ENCODE data around the gene ZNF770. TPM values are rescaled to one million over a fixed set of nuclear protein-coding genes. Genes with fewer than 3 reads are reported as not detected.

Gene ZNF770, protein sequence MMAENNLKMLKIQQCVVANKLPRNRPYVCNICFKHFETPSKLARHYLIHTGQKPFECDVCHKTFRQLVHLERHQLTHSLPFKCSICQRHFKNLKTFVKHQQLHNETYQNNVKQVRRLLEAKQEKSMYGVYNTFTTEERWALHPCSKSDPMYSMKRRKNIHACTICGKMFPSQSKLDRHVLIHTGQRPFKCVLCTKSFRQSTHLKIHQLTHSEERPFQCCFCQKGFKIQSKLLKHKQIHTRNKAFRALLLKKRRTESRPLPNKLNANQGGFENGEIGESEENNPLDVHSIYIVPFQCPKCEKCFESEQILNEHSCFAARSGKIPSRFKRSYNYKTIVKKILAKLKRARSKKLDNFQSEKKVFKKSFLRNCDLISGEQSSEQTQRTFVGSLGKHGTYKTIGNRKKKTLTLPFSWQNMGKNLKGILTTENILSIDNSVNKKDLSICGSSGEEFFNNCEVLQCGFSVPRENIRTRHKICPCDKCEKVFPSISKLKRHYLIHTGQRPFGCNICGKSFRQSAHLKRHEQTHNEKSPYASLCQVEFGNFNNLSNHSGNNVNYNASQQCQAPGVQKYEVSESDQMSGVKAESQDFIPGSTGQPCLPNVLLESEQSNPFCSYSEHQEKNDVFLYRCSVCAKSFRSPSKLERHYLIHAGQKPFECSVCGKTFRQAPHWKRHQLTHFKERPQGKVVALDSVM
- 40.1 and 45.1 TPM in 2 replicates for total RNA-seq

DNA sequence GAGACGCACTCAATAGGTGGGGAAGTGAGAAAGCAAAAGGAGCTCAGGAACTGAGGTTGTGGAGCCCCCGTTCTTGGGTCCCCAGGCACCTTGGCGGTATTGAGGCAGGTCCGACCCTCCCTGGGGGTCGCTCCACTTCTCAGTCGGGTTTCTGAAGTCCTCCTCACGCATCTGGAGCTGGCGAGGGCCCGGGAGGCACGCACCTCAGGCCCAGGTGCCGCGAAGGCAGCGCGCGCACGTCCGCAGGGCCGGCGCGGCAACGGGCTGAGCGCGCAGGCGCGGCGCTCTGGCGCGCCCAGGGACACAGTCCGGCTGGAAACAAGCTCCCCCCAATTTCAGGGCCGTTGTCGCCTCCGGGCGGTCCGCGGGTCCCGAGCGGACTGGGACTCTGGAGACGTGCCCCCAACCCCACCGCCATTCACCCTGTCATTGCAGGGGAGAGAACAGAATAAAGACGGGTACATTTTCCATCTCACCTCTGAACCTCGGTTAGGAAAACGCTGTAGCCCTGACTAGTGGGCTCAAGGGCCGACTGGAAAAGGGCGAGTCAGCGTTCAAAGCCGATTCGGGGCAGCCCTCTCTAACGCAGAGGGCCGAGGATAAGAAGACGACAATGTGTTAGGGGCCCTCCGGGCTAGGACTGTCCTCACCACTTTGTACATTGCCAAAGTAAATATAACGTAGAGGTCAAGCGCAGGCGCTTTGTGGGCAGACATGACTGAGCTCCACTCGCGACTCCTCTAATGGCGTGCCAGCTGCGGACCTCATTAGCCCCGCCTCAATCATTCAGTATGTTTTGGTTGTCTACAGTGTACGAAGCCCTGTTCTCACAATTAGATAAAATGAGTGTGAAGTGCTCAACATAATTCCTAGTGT lies at the start of gene ZNF770:
ZNF770 (minus strand) TSS at position 261 of the 876 bp plus-strand sequence. CDS start 4,853 bp downstream, outside the sequence.

DNA sequence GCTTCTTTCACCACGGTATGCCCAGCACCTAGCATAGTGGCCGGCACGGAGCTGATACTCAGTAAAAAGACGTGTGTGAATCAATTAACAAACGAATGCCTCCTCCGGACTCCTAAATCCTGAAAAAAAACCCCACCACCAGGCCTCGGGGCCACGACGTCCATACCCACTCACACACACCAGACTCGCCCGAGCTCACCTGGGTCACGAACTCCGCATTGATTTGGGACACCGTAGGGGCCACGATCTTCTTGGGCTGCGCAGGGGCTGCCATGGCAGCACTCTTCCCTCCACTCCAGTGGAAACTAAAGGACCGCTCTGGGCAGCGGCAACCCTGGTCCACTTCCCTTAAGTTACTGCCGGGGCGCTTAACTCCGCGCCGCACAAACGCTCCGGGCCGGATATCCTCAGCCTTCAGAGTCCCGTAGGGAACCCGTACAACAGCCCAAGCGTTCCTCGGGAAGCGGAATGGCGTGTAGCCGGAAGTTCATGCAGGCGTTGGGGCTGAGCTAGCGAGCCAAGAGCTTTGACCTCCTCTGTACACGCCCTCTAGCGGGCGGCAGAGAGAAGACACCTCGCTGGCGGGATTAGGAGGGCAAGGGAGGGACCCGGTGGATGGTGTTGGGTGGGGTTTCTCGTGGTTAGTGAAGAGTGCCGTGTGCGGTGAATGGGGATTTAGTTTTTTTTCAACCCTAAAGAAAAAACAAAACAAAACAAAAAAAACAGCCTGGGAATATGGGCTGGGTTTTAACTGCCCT lies 18.6 kb downstream of the ZNF770 start, which contains the start of gene AQR:
AQR (minus strand) TSS at position 403 of the 758 bp plus-strand sequence; CDS start at position 274, 129 bp downstream.

Other genes with a start within 250 kb of the ZNF770 start
- not detected in 2 replicates for gene GJD2, start 233.3 kb downstream of the ZNF770 start, total RNA-seq
- gene ACTC1, start 192.7 kb downstream of the ZNF770 start, total RNA-seq, result 0.23 TPM in 1 of 2 replicates, not detected in the other
- gene AQR, start 18.5 kb downstream of the ZNF770 start, total RNA-seq, result 19.9 and 22.1 TPM in 2 replicates
- not detected in 2 replicates for gene NANOGP8, start 97.0 kb upstream of the ZNF770 start, total RNA-seq